GM15510 (cell line): ENCODE results near the gene TMPRSS11E.

ENCODE experiments used
- POLR2A ChIP-seq: IDR thresholded peaks from 3 replicates; pipeline ENCODE4 v1.6.1; 2011; ENCODE audit warnings: borderline replicate concordance; ENCODE audit not compliant: insufficient read length; ENCODE audit errors: extremely low read depth

The TMPRSS11E gene

DNA sequence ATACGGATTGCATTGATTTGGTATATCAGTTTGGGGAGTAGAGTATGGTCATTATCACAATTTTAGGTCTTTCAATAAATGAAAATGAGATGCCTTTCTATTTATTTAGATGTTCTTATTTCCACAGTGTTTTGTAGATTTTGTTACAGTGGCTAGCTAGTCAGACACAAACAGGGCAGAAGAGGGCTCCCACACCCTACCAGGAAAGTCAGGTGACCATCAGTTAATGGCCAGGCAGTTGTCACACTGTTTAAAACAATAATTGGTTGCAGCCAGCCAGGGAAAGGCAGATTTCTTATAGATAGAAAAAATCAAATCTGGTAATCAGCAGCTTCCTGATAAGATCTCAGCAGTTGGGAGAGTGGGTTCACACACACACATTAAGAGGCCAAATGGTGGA lies 71.6 kb downstream of the TMPRSS11E start:
- no peak for TF ChIP-seq POLR2A

DNA sequence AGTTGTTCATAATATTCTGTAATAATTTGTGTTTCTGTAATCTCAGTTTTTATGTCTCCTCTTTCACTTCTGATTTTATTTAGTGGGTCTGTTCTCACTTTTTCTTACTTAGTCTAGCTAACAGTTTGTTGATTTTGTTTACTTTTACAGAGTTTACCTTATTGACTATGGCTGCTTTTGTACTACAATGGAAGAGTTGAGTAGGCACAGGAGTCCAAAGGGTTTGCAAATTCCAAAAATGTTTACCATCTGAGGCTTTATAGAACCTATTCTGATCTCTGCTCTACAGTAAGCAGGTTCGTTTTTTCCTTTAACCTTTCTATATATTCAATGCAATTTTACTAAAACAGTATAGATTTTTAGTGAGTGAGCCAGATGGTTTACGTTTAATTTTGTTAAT lies 73.7 kb downstream of the TMPRSS11E start:
- no peak for TF ChIP-seq POLR2A

- no peak for TF ChIP-seq POLR2A
These were observed 88.7 kb downstream of the TMPRSS11E start for GRCh38 chr4:68535974-68536373.

DNA sequence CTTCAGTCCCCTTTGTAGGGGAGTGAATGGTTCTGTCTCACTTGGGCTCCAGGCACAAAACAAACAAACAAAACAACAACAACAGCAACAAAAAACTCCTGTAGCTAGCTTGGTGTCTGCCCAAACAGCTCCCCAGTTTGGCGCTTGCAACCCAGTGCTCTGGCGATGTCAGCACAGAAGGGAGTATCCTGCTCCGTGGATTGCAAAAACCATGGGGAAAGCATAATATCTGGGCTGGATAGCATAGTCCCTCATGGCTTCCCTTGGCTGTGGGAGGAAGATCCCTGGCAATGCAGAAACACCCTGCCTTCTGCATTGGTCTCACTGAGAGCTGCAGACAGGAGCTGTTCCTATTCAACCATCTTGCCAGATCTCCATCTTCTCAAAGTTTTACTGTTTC lies 89.1 kb downstream of the TMPRSS11E start:
- TF ChIP-seq POLR2A, result no peak
